Adrenal gland (tissue), 12 donors: Measurements from ENCODE around the gene SYNM. TPM values are rescaled to one million over a fixed set of nuclear protein-coding genes. Genes with fewer than 3 reads are reported as not detected.
A peak's percentile ranks its signal among the peaks of the same experiment; 100 is the strongest.

Experiments
- DNase-seq, 7 donors: peaks; one replicate each; pipeline ENCODE4 v3.0.0-alpha.2; 2019 to 2020
- H3K27ac ChIP-seq, 5 donors: fragments of 200-600 bp; sonication (generic) in 4 of 5; 1 replicate in 3 of 5; 2 replicates in 2 of 5; pipeline versions ENCODE4 v1.5.1 to v1.8.0; 2016 to 2020; ENCODE audit warnings: mild to moderate bottlenecking in 1 of 5
- H3K27me3 ChIP-seq: fragments of 200-600 bp; 2 replicates; pipeline ENCODE4 v1.8.0; 2021
- H3K36me3 ChIP-seq, 2 donors: fragments of 200-600 bp; replicated peaks in 1 of 2; 1 replicate in 1 of 2; 2 replicates in 1 of 2; pipeline versions ENCODE4 v1.5.1 to v1.8.0; 2018 to 2022
- H3K4me1 ChIP-seq, 2 donors: fragments of 200-600 bp; replicated peaks in 1 of 2; 1 replicate in 1 of 2; 2 replicates in 1 of 2; pipeline versions ENCODE4 v1.5.1 to v1.8.0; 2018 to 2021
- H3K4me3 ChIP-seq, 4 donors: fragments of 200-600 bp; sonication (generic) in 3 of 4; one replicate each; pipeline ENCODE4 v1.5.1; 2016 to 2018
- H3K9me3 ChIP-seq, 3 donors: fragments of 200-600 bp; sonication (generic) in 1 of 3; replicated peaks in 1 of 3; 1 replicate in 2 of 3; 2 replicates in 1 of 3; pipeline versions ENCODE4 v1.5.1 to v1.8.0; 2016 to 2021
- POLR2A ChIP-seq, 2 donors: fragments of 450-650 bp; IDR thresholded peaks; one replicate each; pipeline ENCODE4 v1.6.1; 2017; ENCODE audit warnings: antibody characterized with exemption in 2 of 2, mild to moderate bottlenecking in 2 of 2, moderate library complexity in 1 of 2
- WGBS, 4 donors: extraction: QIAGEN DNeasy Blood & Tissue Kit in 2 of 4; methylation state at CpG; one replicate each; pipeline versions ENCODE4 v1.1.5 to v1.1.7; 2013 to 2017; 5-methylcytosine and 5-hydroxymethylcytosine counted together
- intact Hi-C, 2 donors: fragments of 100-400 bp; cut with DNase I; formaldehyde crosslinking; loops; one replicate each; pipeline versions ENCODE4 v1.14.1 to v1.15.0; 2022 to 2023
- polyA plus RNA-seq, 3 donors: library from polyadenylated mRNA; stranded (reverse); fragments of 200-250 nt in 2 of 3; fragments of 350-450 nt in 1 of 3; fragmentation: Illumina TruSeq in 1 of 3; extraction: RNeasy Lipid Tissue Mini Kit (QIAGEN cat#74804) in 1 of 3; gene quantifications; one replicate each; pipeline ENCODE4 v1.2.3, GENCODE V29; 2013 to 2014
- total RNA-seq, 9 donors: library from RNA; depleted of rRNA in 4 of 9; stranded (reverse); fragments of >200 nt in 4 of 9; fragments of 120-200 nt in 1 of 9; fragmentation: NEBNext Ultra II Directional in 1 of 9; extraction: Animal tissue kit (Norgen Biotek cat#: 25700) in 1 of 9; gene quantifications; one replicate each; pipeline versions ENCODE4 v1.1.0 to v1.2.4, GENCODE V29; 2013 to 2023
- TF ChIP-seq, protein P1 (sequence below), 6 experiments: fragments of 450-650 bp in 4 of 6; fragments of 200-600 bp in 2 of 6; sonication (generic) in 1 of 6; IDR thresholded peaks; 1 replicate in 5 of 6; 2 replicates in 1 of 6; pipeline versions ENCODE4 v1.5.1 to v1.8.0; 2016 to 2021; ENCODE audit warnings: antibody characterized with exemption in 6 of 6, mild to moderate bottlenecking in 2 of 6, moderate library complexity in 1 of 6
- donor health status: healthy with polysubstance abuse.
- donor health status: Bipolar disorder and iron deficiency.
- donor health status: DM: yes; HTN: yes; CAD: no.
- donor health status: DM: no; HTN: no; CAD: no.
- donor health status: DM: no; HTN: no; CAD: no.
- donor health status: DM: yes; HTN: yes; CAD: no.

The SYNM gene
- total and polyA plus RNA-seq, 12 donors, result 9.3 to 44.6 (median 33.2) TPM

GRCh38 chr15:99139276-99139675 lies 34.4 kb downstream of the SYNM start:
- intact Hi-C loops, result no loop called here

DNA sequence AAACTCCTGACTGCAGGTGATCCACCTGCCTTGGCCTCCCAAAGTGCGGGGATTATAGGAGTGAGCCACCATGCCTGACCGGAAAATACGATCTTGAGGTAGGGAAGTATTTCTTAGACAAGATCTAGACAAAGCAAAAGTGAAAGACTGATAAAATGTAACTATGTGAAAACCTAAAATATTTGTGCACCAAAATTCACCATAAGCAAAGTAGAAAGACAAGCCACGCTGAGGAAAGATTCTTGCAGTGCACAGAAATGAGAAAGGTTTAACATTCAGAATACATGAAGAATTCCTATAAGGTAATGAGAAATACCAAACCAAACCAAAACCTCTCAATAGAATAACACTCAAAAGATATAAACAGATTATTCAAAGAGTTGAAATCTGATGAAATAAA lies 35.7 kb downstream of the SYNM start:
- intact Hi-C loops, result no loop called here

More at GRCh38 chr15:99139276-99139675, 34.4 kb downstream of the SYNM start:
- Histone ChIP-seq H3K4me3 (no peak overlapping the region), H3K4me1 (peaks cover 3 to 25% of the 10 kb centered on the region in 2 donors), H3K27ac (no peak overlapping the region), H3K9me3 (no peaks in the 10 kb centered on the region), H3K36me3 (peaks cover 0 to 11% of the 10 kb centered on the region in 2 donors), H3K27me3 (no peaks in the 10 kb centered on the region)
- DNase-seq, result peak in 1 of 7 donors; percentile 41
- 86 to 95% (median 93%) methylated on average over 4 of the region's 4 CpGs for WGBS, 4 donors
- TF ChIP-seq POLR2A (IDR thresholded peaks at IDR 0.05), result no peak
- TF ChIP-seq, protein P1, sequence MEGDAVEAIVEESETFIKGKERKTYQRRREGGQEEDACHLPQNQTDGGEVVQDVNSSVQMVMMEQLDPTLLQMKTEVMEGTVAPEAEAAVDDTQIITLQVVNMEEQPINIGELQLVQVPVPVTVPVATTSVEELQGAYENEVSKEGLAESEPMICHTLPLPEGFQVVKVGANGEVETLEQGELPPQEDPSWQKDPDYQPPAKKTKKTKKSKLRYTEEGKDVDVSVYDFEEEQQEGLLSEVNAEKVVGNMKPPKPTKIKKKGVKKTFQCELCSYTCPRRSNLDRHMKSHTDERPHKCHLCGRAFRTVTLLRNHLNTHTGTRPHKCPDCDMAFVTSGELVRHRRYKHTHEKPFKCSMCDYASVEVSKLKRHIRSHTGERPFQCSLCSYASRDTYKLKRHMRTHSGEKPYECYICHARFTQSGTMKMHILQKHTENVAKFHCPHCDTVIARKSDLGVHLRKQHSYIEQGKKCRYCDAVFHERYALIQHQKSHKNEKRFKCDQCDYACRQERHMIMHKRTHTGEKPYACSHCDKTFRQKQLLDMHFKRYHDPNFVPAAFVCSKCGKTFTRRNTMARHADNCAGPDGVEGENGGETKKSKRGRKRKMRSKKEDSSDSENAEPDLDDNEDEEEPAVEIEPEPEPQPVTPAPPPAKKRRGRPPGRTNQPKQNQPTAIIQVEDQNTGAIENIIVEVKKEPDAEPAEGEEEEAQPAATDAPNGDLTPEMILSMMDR (IDR thresholded peaks at IDR 0.05), result no peak

DNA sequence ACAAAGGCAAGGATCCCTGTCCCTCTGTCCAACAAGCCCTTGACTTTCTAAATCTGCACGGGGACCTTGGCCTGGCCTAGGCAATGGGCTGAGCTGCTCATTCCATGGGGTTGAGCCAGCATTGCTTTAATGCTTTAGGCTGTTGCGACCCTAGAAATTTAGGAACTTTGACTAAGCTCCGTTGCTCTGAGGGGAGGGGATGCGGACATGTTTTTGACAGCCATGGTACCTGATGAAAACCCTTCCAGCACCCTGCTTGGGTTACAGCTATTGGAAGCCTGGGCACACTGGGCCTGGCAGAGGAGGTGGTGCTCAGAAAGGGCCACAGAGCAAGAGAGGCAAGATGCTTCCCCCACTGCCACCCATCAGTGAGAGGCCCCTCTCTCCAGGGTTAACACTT lies 37.1 kb downstream of the SYNM start:
- peaks cover 0 to 3% of the 10 kb centered on the region in 2 donors for H3K36me3 ChIP-seq
- intact Hi-C loops, result no loop called here
- peak in 1 of 7 donors; percentile 31 for DNase-seq
- H3K4me1 ChIP-seq, result peaks cover 0 to 12% of the 10 kb centered on the region in 2 donors
- no peaks in the 10 kb centered on the region for H3K9me3 ChIP-seq
- no peaks in the 10 kb centered on the region for H3K27me3 ChIP-seq
- 76 to 92% (median 90%) methylated on average over 4 of the region's 4 CpGs for whole genome bisulfite sequencing, 4 donors
- no peak overlapping the region for H3K27ac ChIP-seq
- TF ChIP-seq POLR2A (IDR thresholded peaks at IDR 0.05), result no peak
- TF ChIP-seq, protein P1 (IDR thresholded peaks at IDR 0.05), result no peak
- H3K4me3 ChIP-seq, result no peak overlapping the region

More for the DNA sequence above, 35.7 kb downstream of the SYNM start:
- H3K36me3 ChIP-seq, result peaks cover 0 to 7% of the 10 kb centered on the region in 2 donors
- TF ChIP-seq, protein P1 (IDR thresholded peaks at IDR 0.05), result no peak
- TF ChIP-seq POLR2A (IDR thresholded peaks at IDR 0.05), result no peak
- no peak overlapping the region for H3K27ac ChIP-seq
- peaks cover 0 to 12% of the 10 kb centered on the region in 2 donors for H3K4me1 ChIP-seq
- WGBS, 4 donors, result 97 to 99% (median 97%) methylated on average over 4 of the region's 4 CpGs
- DNase-seq, result no peak
- H3K9me3 ChIP-seq, result no peaks in the 10 kb centered on the region
- no peak overlapping the region for H3K4me3 ChIP-seq
- H3K27me3 ChIP-seq, result no peaks in the 10 kb centered on the region

- Histone ChIP-seq H3K27ac (peak overlapping the region in 1 of 5 donors; percentile 1), H3K4me1 (peaks cover 0 to 12% of the 10 kb centered on the region in 2 donors), H3K4me3 (no peak overlapping the region), H3K36me3 (no peaks in the 10 kb centered on the region), H3K9me3 (no peaks in the 10 kb centered on the region), H3K27me3 (no peaks in the 10 kb centered on the region)
- no peak for TF ChIP-seq POLR2A (IDR thresholded peaks at IDR 0.05)
- TF ChIP-seq, protein P1 (IDR thresholded peaks at IDR 0.05), result no peak
- 85 to 94% (median 89%) methylated on average over 5 of the region's 5 CpGs for WGBS, 4 donors
- intact Hi-C loops, result no loop called here
- no peak for DNase-seq
Measured at GRCh38 chr15:99142562-99142961, 37.7 kb downstream of the SYNM start.
